Endothelial cell of umbilical vein (primary cell): ENCODE data around the gene CLPTM1L. TPM values are rescaled to one million over a fixed set of nuclear protein-coding genes. Genes with fewer than 3 reads are reported as not detected.

Experiments
- BruUV-seq: library from RNA; stranded (reverse); fragments of 400-500 nt; replicated peaks from 2 replicates; lab custom pipeline; 2021; lab: Mats Ljungman, UMichigan
- CTCF ChIA-PET: fragments of 300-600, 350-600 bp; sonication (Branson Sonifier 250); formaldehyde crosslinking; loops from one replicate; lab custom pipeline; 2021; ENCODE audit warnings: antibody characterized with exemption, inconsistent platforms; lab: Charles Lee
- POLR2A ChIA-PET: fragments of 300-600, 350-600 bp; sonication (Branson Sonifier 250); formaldehyde crosslinking; loops from one replicate; lab custom pipeline; 2021; ENCODE audit warnings: antibody characterized with exemption, inconsistent platforms; lab: Charles Lee
- DNase-seq: peaks from one replicate; pipeline ENCODE4 v3.0.0-alpha.2; 2011; ENCODE audit warnings: low read depth, low spot score
- FAIRE-seq: peaks from 2 replicates; lab custom pipeline; 2011; peaks lifted over from hg19 to GRCh38; lab: Jason Lieb, UNC
- H2AFZ ChIP-seq: 2 replicates; pipeline ENCODE4 v1.6.0; 2012; ENCODE audit warnings: low read depth, low read length, control low read depth, inconsistent platforms
- H3K27ac ChIP-seq: 2 replicates; pipeline ENCODE4 v1.5.1; 2011; ENCODE audit warnings: low read depth, mild to moderate bottlenecking, control low read depth, low read length, moderate library complexity; ENCODE audit not compliant: insufficient read depth
- H3K27me3 ChIP-seq, 2 experiments: 2 replicates each; pipeline versions ENCODE4 v1.6.0 to v1.6.1; 2011; ENCODE audit warnings: low read length in 2 of 2, mixed read lengths in 1 of 2; ENCODE audit not compliant: control insufficient read depth in 2 of 2, insufficient read depth in 2 of 2
- H3K36me3 ChIP-seq, 2 experiments: 2 replicates in 1 of 2; 3 replicates in 1 of 2; pipeline ENCODE4 v1.5.1; 2011; ENCODE audit warnings: low read length in 2 of 2, mild to moderate bottlenecking in 1 of 2, moderate library complexity in 1 of 2; ENCODE audit not compliant: control insufficient read depth in 2 of 2, insufficient read depth in 2 of 2; ENCODE audit errors: extremely low read depth in 1 of 2
- H3K4me1 ChIP-seq: 3 replicates; pipeline ENCODE4 v1.5.1; 2011; ENCODE audit warnings: mild to moderate bottlenecking, low read length; ENCODE audit not compliant: control insufficient read depth, insufficient read depth; ENCODE audit errors: extremely low read depth
- H3K4me2 ChIP-seq: 2 replicates; pipeline ENCODE4 v1.6.1; 2011; ENCODE audit warnings: low read length, control low read depth, mixed read lengths; ENCODE audit not compliant: insufficient read depth
- H3K4me3 ChIP-seq, 3 experiments: fragments of 200-600 bp in 1 of 3; sonication (generic), shearing (Covaris generic) in 1 of 3; replicated peaks in 1 of 3; 2 replicates each; pipeline ENCODE4 v1.5.1; 2011 to 2016; ENCODE audit warnings: control low read depth in 3 of 3, low read length in 3 of 3, mild to moderate bottlenecking in 2 of 3, inconsistent platforms in 1 of 3, low read depth in 1 of 3, moderate library complexity in 1 of 3; ENCODE audit not compliant: insufficient read depth in 1 of 3
- H3K79me2 ChIP-seq: 2 replicates; pipeline ENCODE4 v1.6.0; 2012; ENCODE audit warnings: low read length, inconsistent platforms; ENCODE audit not compliant: control insufficient read depth, insufficient read depth
- H3K9ac ChIP-seq: replicated peaks from 2 replicates; pipeline ENCODE3; 2011; ENCODE audit warnings: low read length, control low read depth; ENCODE audit not compliant: insufficient read depth; ENCODE audit errors: extremely low read depth
- H3K9me1 ChIP-seq: replicated peaks from 3 replicates; pipeline ENCODE4 v1.6.0; 2011; ENCODE audit warnings: mild to moderate bottlenecking, low read length; ENCODE audit not compliant: control insufficient read depth, insufficient read depth; ENCODE audit errors: extremely low read depth
- H3K9me3 ChIP-seq: replicated peaks from 2 replicates; pipeline ENCODE4 v1.5.1; 2012; ENCODE audit warnings: low read length, inconsistent platforms; ENCODE audit not compliant: control insufficient read depth, insufficient read depth
- H4K20me1 ChIP-seq: replicated peaks from 2 replicates; pipeline ENCODE3; 2011; ENCODE audit warnings: mild to moderate bottlenecking, low read length; ENCODE audit not compliant: control insufficient read depth, insufficient read depth; ENCODE audit errors: extremely low read depth
- EZH2 ChIP-seq: IDR thresholded peaks from 2 replicates; pipeline ENCODE4 v1.6.1; 2012; ENCODE audit warnings: borderline replicate concordance, low read depth, mild to moderate bottlenecking, moderate library complexity, low read length, inconsistent platforms; ENCODE audit not compliant: severe bottlenecking
- FOS ChIP-seq: IDR thresholded peaks from 2 replicates; pipeline ENCODE4 v1.6.1; 2011; ENCODE audit warnings: mild to moderate bottlenecking, low read length, moderate library complexity, borderline replicate concordance; ENCODE audit not compliant: insufficient read depth
- GATA2 ChIP-seq: IDR thresholded peaks from 2 replicates; pipeline ENCODE4 v1.7.0; 2011; ENCODE audit warnings: low read depth, mild to moderate bottlenecking, moderate library complexity, mixed read lengths, low read length; ENCODE audit not compliant: insufficient read length, insufficient read depth
- JUN ChIP-seq: IDR thresholded peaks from 2 replicates; pipeline ENCODE4 v1.6.1; 2011; ENCODE audit warnings: borderline replicate concordance, low read depth; ENCODE audit not compliant: insufficient read length, insufficient read depth
- MYC ChIP-seq: IDR thresholded peaks from one replicate; pipeline ENCODE4 v1.6.1; 2011; ENCODE audit warnings: mild to moderate bottlenecking, low read depth, low read length
- POLR2A ChIP-seq: IDR thresholded peaks from 2 replicates; pipeline ENCODE4 v1.6.1; 2012; ENCODE audit warnings: low read depth, mild to moderate bottlenecking, control low read depth, low read length
- POLR2AphosphoS5 ChIP-seq: IDR thresholded peaks from 2 replicates; pipeline ENCODE4 v1.6.1; 2012; ENCODE audit warnings: low read depth, mild to moderate bottlenecking, control low read depth, low read length, moderate library complexity; ENCODE audit not compliant: insufficient read depth
- dilution Hi-C: fragments of 300-500 bp; cut with MboI; formaldehyde crosslinking; loops from one replicate; pipeline ENCODE4 v1.15.0; 2019; ENCODE audit warnings: low sequenced_read_pairs; ENCODE audit not compliant: extremely low pct_ligation_motif_present
- intact Hi-C: fragments of 100-400 bp; cut with micrococcal nuclease; formaldehyde crosslinking; loops from one replicate; pipeline ENCODE4 v1.10.0; 2022
- polyA plus RNA-seq, 4 experiments: library from polyadenylated mRNA; depleted of rRNA in 3 of 4; stranded (reverse) in 3 of 4; unstranded in 1 of 4; fragments of >200 nt; gene quantifications; 2 replicates each; pipeline versions ENCODE4 v1.2.1 to v1.2.3, GENCODE V29; 2011 to 2012; ENCODE audit warnings: missing spikeins in 1 of 4
- total RNA-seq: library from RNA; stranded (reverse); gene quantifications from 2 replicates; pipeline ENCODE4 v1.2.3, GENCODE V29; 2021
- TF ChIP-seq, protein P1 (sequence below), 2 donors: IDR thresholded peaks; 1 replicate in 1 of 2; 2 replicates in 1 of 2; pipeline ENCODE4 v1.5.1; 2011; ENCODE audit warnings: low read length in 2 of 2, mild to moderate bottlenecking in 2 of 2, moderate library complexity in 2 of 2, control low read depth in 1 of 2, inconsistent platforms in 1 of 2, low read depth in 1 of 2; ENCODE audit not compliant: insufficient read depth in 1 of 2; ENCODE audit errors: extremely low read depth in 1 of 2
- TF ChIP-seq, protein P2 (sequence below): IDR thresholded peaks from 2 replicates; pipeline ENCODE4 v1.6.1; 2011; ENCODE audit not compliant: insufficient read depth, insufficient read length

The CLPTM1L gene
- total and polyA plus RNA-seq, 2 donors (not counting 3 experiments of a cell fraction or from before 2014, with no cell fraction given) = 116 to 191 TPM

DNA sequence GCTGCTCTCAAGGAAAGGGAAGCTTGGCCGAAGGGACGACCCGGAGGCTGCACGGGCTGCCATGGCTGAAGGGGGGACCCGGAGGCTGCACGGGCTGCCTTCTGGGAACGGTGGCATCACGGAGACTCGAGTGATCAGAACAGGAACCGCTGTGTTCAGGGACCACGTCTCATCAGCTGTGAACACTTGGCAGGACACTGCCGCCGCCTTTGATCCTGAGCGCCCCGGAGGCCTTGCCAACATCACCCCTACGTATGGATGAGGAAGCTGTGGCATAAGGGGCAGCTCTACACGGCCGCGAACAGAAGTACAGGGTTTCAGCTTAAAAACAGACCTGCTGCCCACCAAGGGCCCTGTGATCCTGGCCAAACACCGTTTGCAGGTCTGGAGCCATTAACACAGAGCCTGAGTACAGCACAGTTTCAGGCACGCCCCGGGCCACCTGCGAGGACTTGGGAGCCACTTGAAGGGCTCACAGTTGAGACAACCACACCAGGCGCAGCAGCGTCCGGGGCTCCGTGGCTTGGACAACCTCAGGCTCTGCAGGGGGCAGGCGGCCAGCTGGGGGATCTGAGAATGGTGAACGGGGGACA, 26.1 kb downstream of the CLPTM1L start:
- no TSS peak for BruUV-seq
- FAIRE-seq = no peak
- Histone ChIP-seq H3K4me3 (no peak overlapping the region), H3K9me1 (no peaks in the 10 kb centered on the region), H3K27ac (no peak overlapping the region), H2AFZ (no peak overlapping the region), H3K4me1 (no peaks in the 10 kb centered on the region), H3K4me2 (no peak overlapping the region), H3K36me3 (peaks cover 14 to 38% of the 10 kb centered on the region in 2 experiments), H3K27me3 (no peaks in the 10 kb centered on the region), H3K79me2 (no peaks in the 10 kb centered on the region), H4K20me1 (no peaks in the 10 kb centered on the region), H3K9ac (no peak overlapping the region), H3K9me3 (no peaks in the 10 kb centered on the region)
- ChIA-PET CTCF (interaction anchor here (1.0 kb wide), 1 partner anchor 9 kb away, joined by 4 read pairs; no protein-coding TSS in a partner anchor), POLR2A (no interaction called here)
- intact Hi-C loops (no loop called here), dilution Hi-C loops (no loop called here)
- no peak for DNase-seq
- TF ChIP-seq EZH2 (no peak), GATA2 (no peak), MYC (no peak)

- H3K36me3 ChIP-seq = peaks cover 14 to 32% of the 10 kb centered on the region in 2 experiments
- H3K4me2 ChIP-seq = no peak overlapping the region
- BruUV-seq = TSS peak; percentile 55
- H3K4me1 ChIP-seq = no peaks in the 10 kb centered on the region
- H3K27me3 ChIP-seq = no peaks in the 10 kb centered on the region
- ChIA-PET POLR2A (no interaction called here), CTCF (interaction anchor here (0.9 to 1.0 kb wide), 2 partner anchors 10 to 327 kb away, joined by 3 to 4 read pairs; no protein-coding TSS in a partner anchor)
- no peak overlapping the region for H3K27ac ChIP-seq
- H3K9me1 ChIP-seq = no peaks in the 10 kb centered on the region
- intact Hi-C loops (no loop called here), dilution Hi-C loops (no loop called here)
- H3K79me2 ChIP-seq = no peaks in the 10 kb centered on the region
- FAIRE-seq (no peak), DNase-seq (no peak)
- no peaks in the 10 kb centered on the region for H3K9me3 ChIP-seq
- H3K4me3 ChIP-seq = no peak overlapping the region
- H4K20me1 ChIP-seq = no peaks in the 10 kb centered on the region
- H3K9ac ChIP-seq = no peak overlapping the region
- H2AFZ ChIP-seq = no peak overlapping the region
- TF ChIP-seq GATA2 (no peak), FOS (no peak), EZH2 (no peak), JUN (no peak), POLR2A (no peak), MYC (no peak), POLR2AphosphoS5 (no peak)
- TF ChIP-seq, protein P1, sequence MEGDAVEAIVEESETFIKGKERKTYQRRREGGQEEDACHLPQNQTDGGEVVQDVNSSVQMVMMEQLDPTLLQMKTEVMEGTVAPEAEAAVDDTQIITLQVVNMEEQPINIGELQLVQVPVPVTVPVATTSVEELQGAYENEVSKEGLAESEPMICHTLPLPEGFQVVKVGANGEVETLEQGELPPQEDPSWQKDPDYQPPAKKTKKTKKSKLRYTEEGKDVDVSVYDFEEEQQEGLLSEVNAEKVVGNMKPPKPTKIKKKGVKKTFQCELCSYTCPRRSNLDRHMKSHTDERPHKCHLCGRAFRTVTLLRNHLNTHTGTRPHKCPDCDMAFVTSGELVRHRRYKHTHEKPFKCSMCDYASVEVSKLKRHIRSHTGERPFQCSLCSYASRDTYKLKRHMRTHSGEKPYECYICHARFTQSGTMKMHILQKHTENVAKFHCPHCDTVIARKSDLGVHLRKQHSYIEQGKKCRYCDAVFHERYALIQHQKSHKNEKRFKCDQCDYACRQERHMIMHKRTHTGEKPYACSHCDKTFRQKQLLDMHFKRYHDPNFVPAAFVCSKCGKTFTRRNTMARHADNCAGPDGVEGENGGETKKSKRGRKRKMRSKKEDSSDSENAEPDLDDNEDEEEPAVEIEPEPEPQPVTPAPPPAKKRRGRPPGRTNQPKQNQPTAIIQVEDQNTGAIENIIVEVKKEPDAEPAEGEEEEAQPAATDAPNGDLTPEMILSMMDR (IDR thresholded peaks at IDR 0.05; ENCODE audit: extremely low read depth in 1 of 2, insufficient read depth in 1 of 2, low read depth in 1 of 2, low read length in 2 of 2) = no peak
- TF ChIP-seq, protein P2, sequence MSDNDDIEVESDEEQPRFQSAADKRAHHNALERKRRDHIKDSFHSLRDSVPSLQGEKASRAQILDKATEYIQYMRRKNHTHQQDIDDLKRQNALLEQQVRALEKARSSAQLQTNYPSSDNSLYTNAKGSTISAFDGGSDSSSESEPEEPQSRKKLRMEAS = no peak
Observed at GRCh38 chr5:1317921-1318565, 26.9 kb downstream of the CLPTM1L start.
